ENCODE measurements around the gene SPATA20.
A peak's percentile ranks its signal among the peaks of the same experiment; 100 is the strongest.

The SPATA20 gene

GRCh38 chr17:50557630-50558029 is 10.7 kb downstream of the SPATA20 start:
- DNase-seq, result no peak

DNA sequence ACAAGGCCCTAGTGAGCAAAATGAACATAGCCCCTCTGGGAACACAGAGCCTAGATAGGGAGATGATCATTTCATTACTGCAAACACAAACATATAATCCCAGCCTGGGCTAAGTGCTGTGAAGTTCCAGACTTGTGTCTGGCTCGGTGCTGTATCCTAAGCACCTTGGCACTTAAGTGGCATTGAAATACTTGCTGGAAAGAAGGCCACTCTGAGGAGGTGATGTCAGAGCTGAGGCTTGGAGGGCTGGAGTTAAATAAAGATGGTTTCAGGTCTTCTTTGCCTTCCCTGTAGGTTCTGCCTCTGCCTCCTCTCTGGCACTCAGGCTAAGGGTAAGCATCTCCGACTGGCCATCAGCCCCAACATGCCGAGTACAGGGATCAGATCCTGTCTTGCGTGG is 11.1 kb downstream of the SPATA20 start:
- DNase-seq, result no peak

GRCh38 chr17:50558581-50558940 is 11.6 kb downstream of the SPATA20 start:
- no peak for DNase-seq

- DNase-seq, result peak in 3 of 56 donors; percentile 18 to 36 (median 20)
Measured at GRCh38 chr17:50558941-50559614, 12.1 kb downstream of the SPATA20 start.

GRCh38 chr17:50559674-50560184 is 12.8 kb downstream of the SPATA20 start:
- peak in 3 of 56 donors; percentile 13 to 74 (median 68) for DNase-seq

- peak in 54 of 56 donors; percentile 7 to 86 (median 66) for DNase-seq
Measured at GRCh38 chr17:50560185-50560824, 13.3 kb downstream of the SPATA20 start, which contains the start of gene CACNA1G. Gene CACNA1G, plus strand, starts transcription at chr17:50560715. Its CDS starts 745 bp downstream, at chr17:50561460.

DNA sequence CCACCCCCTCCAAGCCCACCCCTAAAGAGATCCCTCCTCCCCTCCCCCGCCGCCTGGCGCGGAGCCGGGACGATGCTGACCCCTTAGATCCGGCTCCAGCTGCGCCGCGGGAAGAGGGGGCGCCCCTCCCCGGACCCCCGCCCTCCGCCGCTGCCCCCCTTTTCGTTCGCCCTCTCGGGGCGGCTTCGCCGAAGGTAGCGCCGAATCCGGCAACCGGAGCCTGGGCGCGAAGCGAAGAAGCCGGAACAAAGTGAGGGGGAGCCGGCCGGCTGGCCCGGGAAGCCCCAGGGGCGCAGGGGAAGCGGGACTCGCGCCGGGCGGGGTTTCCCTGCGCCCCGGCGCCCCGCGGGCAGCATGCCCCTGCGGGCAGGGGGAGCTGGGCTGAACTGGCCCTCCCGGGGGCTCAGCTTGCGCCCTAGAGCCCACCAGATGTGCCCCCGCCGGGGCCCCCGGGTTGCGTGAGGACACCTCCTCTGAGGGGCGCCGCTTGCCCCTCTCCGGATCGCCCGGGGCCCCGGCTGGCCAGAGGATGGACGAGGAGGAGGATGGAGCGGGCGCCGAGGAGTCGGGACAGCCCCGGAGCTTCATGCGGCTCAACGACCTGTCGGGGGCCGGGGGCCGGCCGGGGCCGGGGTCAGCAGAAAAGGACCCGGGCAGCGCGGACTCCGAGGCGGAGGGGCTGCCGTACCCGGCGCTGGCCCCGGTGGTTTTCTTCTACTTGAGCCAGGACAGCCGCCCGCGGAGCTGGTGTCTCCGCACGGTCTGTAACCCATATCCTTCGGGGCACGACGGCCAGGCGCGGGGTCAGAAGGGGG is 14.2 kb downstream of the SPATA20 start:
- DNase-seq, result no peak

DNA sequence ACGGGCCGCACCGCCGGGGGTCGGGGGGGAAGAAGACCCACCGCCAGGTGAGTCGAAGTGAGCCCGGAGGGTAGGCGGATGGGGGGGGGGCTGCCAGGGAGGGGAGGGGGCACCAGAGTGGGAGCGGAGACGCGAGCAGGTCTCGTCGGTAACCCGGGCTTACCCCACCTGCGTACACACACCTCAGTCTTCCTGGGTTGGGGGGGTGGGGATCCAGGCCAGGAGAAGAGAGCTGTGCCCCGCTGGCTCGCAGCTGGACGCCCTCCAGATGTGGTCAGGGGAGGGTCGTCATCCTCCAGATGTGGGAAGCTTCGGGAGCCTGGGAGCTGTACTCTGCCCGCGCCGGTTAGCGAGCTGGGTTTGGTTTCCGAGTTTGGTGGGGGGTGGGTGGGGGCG is 14.8 kb downstream of the SPATA20 start:
- peak in 1 of 56 donors; percentile 18 for DNase-seq

DNA sequence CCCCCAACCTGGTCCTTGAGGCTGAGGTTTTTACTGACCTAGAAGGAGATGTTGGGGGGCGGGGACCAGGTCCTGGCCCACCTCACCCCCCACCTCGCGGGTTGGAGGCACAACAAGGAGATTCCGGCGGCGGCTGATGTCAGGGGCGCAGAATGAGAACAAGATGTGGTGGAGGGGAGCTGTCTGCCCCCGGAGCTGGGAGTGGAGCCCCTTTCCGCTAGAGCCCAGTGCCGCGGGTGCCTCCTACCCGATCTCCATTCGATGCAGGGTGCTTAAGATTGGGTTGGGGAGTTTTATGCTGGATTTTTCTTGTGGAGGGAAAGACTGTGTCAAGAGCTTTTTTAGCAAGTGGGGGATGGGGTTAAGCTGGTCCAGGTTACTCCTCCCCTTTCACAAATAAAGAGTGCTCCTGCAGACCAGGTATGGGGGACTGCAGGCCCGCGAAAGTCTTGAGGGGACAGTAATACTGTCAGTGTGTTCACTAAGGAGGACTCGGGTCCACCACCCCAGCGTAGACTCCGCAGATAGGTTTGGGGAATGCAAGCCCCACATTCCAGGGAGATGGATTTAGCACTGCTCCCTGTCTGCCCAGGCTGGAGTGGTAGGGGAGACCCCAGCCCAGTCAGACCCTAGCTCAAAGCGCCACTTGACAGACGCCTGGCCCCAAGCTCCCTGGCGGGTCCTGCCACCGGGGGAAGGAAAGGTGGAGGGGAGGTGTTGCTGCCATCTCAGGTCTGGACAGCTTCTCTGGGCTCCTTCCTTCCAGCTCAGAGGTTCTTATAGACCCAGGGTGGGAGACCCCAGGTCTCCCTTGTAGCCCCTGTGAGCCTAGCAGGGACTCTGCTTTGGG is 15.5 kb downstream of the SPATA20 start:
- DNase-seq, result no peak

DNA sequence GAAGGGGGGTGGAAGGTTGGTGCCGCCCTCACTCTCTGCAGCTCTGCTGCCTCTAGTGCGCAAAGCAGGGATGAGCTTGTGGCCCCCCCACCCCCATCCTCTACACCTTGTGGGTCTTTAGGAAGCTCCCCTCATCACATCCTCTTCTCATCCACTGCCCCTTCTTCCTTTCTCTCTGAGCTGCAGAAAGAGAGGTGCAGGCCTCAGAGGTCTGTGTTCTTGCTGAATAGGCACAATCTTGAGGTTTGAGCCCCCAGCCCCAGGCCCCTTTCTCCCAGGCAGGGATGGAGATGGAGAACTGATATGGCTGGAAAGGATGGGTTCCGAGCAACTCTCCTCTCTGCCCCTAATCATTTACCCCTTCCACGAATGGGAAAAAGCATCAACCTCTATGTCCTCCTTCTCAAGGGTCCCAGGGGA is 16.1 kb downstream of the SPATA20 start:
- peak in 1 of 56 donors; percentile 5 for DNase-seq

GRCh38 chr17:50564916-50565315 is 17.9 kb downstream of the SPATA20 start:
- DNase-seq, result peak in 27 of 56 donors; percentile 10 to 58 (median 33)

DNA sequence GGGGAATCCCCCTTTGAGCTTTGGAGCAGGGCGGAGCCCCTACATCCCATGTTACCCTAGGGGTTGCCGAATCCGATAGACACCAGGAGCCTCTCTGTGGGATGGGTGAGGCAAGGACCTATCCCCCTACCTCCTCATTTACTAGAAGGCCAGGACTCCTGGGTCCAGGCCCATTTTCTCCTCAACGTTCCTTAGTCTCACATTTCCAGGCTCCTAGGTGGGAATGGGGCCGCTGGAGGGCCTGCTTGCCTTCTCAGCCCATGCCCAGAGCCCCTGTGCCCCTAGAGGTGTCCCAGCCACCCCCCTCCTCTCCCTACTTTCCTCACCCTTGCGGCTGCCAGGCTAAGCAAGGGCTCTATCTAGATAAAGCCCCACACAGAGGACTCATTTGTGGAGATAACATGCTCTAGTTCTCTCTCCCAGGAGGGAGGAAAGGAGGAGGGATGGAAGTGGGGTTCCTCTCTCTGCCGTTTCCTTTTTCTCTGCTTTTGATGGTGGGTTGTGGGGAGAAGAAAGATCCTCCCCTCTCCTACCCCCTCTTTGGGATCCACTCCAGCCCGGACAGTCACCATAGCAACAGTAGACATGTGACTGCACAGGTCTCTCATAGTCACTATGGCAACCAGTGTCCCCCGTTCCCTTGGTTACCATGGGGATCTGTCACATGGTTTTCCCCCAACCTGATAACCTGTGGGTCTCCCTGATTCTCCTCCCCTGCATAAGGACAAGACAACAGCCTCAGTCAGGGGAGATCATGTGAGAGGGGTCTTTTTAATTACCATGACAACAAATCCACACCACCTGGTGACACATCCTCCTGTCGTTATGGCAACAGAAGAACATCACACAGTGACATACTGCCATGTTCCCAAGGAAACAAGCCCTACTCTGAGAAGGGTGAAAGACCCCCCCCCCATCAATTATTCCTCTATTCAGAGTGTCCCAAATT is 18.7 kb downstream of the SPATA20 start:
- DNase-seq, result peak in 44 of 56 donors; percentile 13 to 79 (median 50)

DNA sequence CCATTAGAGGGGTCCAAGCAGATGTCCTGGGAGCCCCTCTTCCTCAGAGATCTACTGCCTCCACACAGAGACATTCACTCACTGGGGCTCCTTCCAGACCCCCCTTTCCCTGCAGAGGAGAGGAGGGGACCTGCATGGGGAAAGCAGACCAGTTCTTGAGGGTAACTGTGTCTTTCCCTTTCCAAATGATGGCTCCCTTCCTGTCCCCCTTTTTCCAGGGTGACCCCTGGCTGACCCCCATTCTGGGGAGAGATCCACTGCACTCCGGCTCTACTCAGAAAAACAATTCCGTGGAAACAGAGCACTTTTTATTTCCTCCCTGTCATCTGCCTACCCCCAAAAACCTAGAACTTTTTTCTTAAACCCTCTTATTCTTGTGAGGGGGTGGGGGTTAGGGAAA is 19.9 kb downstream of the SPATA20 start:
- no peak for DNase-seq

DNA sequence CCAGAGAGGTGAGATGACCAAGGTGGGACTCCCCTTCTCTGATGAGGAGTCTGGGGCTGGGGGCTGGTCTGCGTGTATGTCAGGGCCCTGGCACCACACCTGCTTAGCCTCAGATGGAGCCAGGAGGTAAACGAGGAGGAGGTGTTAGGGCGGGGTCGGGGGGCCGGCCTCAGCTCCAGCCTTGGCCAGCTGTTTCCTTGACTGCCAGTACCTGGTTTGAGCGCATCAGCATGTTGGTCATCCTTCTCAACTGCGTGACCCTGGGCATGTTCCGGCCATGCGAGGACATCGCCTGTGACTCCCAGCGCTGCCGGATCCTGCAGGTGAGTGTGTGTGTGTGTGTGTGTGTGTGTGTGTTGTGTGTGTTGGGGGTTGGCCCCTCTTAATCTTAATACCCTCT is 21.7 kb downstream of the SPATA20 start:
- DNase-seq, result no peak

DNA sequence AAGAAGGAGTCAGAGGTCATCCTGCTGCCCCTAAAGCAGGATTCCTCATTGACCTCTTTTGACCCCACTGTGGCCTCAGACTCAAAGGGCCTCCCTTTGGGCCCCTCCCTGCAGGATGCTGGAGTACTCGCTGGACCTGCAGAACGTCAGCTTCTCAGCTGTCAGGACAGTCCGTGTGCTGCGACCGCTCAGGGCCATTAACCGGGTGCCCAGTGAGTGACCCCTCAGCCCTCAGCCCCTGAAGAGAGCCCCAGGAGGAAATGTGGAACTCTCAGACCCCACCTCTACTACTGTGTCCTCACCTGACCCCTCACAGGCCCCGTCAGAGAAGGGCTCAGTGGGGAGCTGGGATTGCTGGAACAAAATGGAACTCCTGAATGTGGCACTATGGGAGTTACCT is 22.6 kb downstream of the SPATA20 start:
- no peak for DNase-seq

DNA sequence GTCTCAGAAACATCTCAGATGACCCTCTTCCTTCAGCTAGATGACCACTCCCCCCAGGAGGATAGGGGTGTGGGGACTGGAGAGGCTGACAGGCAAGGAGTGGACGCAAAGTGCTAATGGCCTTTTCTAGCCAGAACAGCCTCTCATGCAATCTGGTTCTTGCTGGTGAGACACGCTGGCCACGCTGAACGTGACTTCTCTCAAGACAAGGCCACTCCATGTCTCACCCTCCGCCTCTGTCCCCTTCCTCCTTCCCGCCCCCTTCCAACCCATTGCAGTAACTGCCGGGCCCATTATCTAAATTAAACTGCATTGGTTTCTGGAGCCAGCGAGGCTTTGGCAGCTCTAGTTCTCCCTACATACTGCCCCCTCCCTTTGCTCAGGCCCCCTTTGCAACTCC is 23.1 kb downstream of the SPATA20 start:
- no peak for DNase-seq

DNA sequence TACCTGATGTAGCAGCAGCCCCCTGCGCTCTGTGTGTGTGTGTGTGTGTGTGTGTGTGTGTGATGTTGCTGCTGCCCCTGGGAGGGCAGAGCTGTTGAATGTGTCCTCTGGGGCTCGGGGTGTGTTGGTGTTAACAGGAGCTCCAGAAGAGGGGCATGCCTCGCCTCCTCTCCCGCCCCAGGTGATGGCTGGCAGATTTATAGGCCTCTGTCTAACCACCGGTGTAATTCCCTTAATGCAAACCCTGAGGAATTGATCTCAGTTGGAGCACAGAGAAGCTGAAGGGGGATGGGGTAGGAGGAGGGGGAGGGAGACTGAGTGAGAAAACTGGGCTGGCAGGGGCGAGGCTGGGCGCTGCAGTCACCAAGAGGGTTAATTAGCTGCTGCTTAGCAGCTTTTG is 23.6 kb downstream of the SPATA20 start:
- DNase-seq, result no peak

GRCh38 chr17:50571681-50572080 is 24.7 kb downstream of the SPATA20 start:
- no peak for DNase-seq

DNA sequence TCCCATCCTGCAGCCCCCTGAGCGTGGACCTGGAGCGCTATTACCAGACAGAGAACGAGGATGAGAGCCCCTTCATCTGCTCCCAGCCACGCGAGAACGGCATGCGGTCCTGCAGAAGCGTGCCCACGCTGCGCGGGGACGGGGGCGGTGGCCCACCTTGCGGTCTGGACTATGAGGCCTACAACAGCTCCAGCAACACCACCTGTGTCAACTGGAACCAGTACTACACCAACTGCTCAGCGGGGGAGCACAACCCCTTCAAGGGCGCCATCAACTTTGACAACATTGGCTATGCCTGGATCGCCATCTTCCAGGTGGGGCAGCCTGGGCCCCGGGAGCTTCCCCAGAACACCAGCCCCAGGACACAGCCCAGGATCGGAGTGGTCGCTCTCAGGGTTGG is 25.6 kb downstream of the SPATA20 start:
- no peak for DNase-seq
